ENCODE results near the gene MESD. TPM values are rescaled to one million over a fixed set of nuclear protein-coding genes. Genes with fewer than 3 reads are reported as not detected.

MESD gene
- total and polyA plus RNA-seq, 9 of the 15 experiments (the other 6 are each of a cell fraction or from before 2014, with no cell fraction given), result 11.3 to 39.7 (median 22.8) TPM

DNA sequence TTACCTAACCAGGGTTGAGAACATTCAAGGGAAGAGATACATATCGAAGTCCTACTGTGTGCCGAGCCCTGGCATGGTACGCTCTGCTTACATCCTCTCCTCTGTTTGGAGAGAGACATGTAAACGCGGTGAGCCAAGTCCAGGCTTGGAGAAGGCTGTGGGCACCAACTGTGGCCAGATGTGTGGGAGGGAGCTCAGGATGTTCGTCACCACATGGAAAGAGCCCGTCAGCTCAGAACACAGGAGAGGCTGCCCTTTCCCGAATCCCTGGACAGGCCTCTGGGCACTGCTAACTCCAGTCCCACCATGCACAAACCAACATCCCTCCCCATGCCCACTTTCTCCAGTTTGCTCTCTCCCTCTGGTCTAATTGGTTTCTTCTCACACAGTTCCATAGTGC, 43.0 kb downstream of the MESD start (continued):
- TF ChIP-seq POLR3A (IDR thresholded peaks at IDR 0.05; ENCODE audit: borderline replicate concordance, extremely low read depth, insufficient read depth, insufficient read length) (no peak), CBFA2T2 (conservative IDR thresholded peaks at IDR 0.05) (no peak), HMBOX1 (IDR thresholded peaks at IDR 0.05) (no peak), ZNF253 (CRISPR knock-in tag; conservative IDR thresholded peaks at IDR 0.05) (no peak)
- TF ChIP-seq, protein P1, sequence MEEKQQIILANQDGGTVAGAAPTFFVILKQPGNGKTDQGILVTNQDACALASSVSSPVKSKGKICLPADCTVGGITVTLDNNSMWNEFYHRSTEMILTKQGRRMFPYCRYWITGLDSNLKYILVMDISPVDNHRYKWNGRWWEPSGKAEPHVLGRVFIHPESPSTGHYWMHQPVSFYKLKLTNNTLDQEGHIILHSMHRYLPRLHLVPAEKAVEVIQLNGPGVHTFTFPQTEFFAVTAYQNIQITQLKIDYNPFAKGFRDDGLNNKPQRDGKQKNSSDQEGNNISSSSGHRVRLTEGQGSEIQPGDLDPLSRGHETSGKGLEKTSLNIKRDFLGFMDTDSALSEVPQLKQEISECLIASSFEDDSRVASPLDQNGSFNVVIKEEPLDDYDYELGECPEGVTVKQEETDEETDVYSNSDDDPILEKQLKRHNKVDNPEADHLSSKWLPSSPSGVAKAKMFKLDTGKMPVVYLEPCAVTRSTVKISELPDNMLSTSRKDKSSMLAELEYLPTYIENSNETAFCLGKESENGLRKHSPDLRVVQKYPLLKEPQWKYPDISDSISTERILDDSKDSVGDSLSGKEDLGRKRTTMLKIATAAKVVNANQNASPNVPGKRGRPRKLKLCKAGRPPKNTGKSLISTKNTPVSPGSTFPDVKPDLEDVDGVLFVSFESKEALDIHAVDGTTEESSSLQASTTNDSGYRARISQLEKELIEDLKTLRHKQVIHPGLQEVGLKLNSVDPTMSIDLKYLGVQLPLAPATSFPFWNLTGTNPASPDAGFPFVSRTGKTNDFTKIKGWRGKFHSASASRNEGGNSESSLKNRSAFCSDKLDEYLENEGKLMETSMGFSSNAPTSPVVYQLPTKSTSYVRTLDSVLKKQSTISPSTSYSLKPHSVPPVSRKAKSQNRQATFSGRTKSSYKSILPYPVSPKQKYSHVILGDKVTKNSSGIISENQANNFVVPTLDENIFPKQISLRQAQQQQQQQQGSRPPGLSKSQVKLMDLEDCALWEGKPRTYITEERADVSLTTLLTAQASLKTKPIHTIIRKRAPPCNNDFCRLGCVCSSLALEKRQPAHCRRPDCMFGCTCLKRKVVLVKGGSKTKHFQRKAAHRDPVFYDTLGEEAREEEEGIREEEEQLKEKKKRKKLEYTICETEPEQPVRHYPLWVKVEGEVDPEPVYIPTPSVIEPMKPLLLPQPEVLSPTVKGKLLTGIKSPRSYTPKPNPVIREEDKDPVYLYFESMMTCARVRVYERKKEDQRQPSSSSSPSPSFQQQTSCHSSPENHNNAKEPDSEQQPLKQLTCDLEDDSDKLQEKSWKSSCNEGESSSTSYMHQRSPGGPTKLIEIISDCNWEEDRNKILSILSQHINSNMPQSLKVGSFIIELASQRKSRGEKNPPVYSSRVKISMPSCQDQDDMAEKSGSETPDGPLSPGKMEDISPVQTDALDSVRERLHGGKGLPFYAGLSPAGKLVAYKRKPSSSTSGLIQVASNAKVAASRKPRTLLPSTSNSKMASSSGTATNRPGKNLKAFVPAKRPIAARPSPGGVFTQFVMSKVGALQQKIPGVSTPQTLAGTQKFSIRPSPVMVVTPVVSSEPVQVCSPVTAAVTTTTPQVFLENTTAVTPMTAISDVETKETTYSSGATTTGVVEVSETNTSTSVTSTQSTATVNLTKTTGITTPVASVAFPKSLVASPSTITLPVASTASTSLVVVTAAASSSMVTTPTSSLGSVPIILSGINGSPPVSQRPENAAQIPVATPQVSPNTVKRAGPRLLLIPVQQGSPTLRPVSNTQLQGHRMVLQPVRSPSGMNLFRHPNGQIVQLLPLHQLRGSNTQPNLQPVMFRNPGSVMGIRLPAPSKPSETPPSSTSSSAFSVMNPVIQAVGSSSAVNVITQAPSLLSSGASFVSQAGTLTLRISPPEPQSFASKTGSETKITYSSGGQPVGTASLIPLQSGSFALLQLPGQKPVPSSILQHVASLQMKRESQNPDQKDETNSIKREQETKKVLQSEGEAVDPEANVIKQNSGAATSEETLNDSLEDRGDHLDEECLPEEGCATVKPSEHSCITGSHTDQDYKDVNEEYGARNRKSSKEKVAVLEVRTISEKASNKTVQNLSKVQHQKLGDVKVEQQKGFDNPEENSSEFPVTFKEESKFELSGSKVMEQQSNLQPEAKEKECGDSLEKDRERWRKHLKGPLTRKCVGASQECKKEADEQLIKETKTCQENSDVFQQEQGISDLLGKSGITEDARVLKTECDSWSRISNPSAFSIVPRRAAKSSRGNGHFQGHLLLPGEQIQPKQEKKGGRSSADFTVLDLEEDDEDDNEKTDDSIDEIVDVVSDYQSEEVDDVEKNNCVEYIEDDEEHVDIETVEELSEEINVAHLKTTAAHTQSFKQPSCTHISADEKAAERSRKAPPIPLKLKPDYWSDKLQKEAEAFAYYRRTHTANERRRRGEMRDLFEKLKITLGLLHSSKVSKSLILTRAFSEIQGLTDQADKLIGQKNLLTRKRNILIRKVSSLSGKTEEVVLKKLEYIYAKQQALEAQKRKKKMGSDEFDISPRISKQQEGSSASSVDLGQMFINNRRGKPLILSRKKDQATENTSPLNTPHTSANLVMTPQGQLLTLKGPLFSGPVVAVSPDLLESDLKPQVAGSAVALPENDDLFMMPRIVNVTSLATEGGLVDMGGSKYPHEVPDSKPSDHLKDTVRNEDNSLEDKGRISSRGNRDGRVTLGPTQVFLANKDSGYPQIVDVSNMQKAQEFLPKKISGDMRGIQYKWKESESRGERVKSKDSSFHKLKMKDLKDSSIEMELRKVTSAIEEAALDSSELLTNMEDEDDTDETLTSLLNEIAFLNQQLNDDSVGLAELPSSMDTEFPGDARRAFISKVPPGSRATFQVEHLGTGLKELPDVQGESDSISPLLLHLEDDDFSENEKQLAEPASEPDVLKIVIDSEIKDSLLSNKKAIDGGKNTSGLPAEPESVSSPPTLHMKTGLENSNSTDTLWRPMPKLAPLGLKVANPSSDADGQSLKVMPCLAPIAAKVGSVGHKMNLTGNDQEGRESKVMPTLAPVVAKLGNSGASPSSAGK (IDR thresholded peaks at IDR 0.05), result no peak
